NCI-H1105 (cell line): ENCODE results near the gene TNPO1.
"Not testable (repeated sequence)": the region's sequence is repeated elsewhere in the genome, so short reads cannot be mapped to it uniquely, and the experiment has no call there.

Experiments
- DNase-seq: peaks from one replicate; lab custom pipeline; 2025; lab: John Stamatoyannopoulos, UW

The TNPO1 gene

GRCh38 chr5:72934953-72935725 lies 118.7 kb downstream of the TNPO1 start:
- DNase-seq: not testable (repeated sequence)

GRCh38 chr5:72936893-72937292 lies 120.4 kb downstream of the TNPO1 start:
- no peak for DNase-seq

GRCh38 chr5:72937517-72938061 lies 121.1 kb downstream of the TNPO1 start:
- DNase-seq: no peak

GRCh38 chr5:72938206-72938605 lies 121.7 kb downstream of the TNPO1 start:
- no peak for DNase-seq

- DNase-seq: no peak
These were observed 123.6 kb downstream of the TNPO1 start for GRCh38 chr5:72940082-72940481.

GRCh38 chr5:72943307-72943706 lies 126.8 kb downstream of the TNPO1 start:
- DNase-seq: no peak

- DNase-seq: no peak
These were observed 131.0 kb downstream of the TNPO1 start for GRCh38 chr5:72947498-72947897.

- DNase-seq: no peak
These were observed 133.0 kb downstream of the TNPO1 start for GRCh38 chr5:72949481-72949880.

- no peak for DNase-seq
These were observed 135.4 kb downstream of the TNPO1 start for GRCh38 chr5:72951671-72952468.

- DNase-seq: no peak
These were observed 137.9 kb downstream of the TNPO1 start for GRCh38 chr5:72954389-72954788.

- DNase-seq: no peak
These were observed 138.8 kb downstream of the TNPO1 start for GRCh38 chr5:72955143-72955767.

GRCh38 chr5:72955768-72956323 lies 139.4 kb downstream of the TNPO1 start, which contains the start of gene FCHO2:
Gene FCHO2, plus strand, starts transcription at chr5:72956041. Its CDS starts 56 bp downstream, at chr5:72956097.
- peak; percentile 81 for DNase-seq

GRCh38 chr5:72956324-72957140 lies 140.1 kb downstream of the TNPO1 start:
- DNase-seq: peak; percentile 15

GRCh38 chr5:72957337-72957736 lies 140.9 kb downstream of the TNPO1 start:
- no peak for DNase-seq

- DNase-seq: no peak
These were observed 142.8 kb downstream of the TNPO1 start for GRCh38 chr5:72959257-72959656.
